ENCODE measurements around the gene RBKS. TPM values are rescaled to one million over a fixed set of nuclear protein-coding genes. Genes with fewer than 3 reads are reported as not detected.

The RBKS gene
- total RNA-seq, 1 donor from 2014 or later = 1.6 TPM

GRCh38 chr2:27906074-27906473 lies 15.9 kb upstream of the RBKS start:
- H3K4me2 ChIP-seq (ENCODE audit: low read length) = no peak overlapping the region
- H4K20me1 ChIP-seq (ENCODE audit: insufficient read depth, low read length) = no peaks in the 10 kb centered on the region
- Mint-ChIP-seq H3K9me3 (ENCODE audit: unreplicated experiment) (no peaks in the 10 kb centered on the region), H3K4me3 (ENCODE audit: unreplicated experiment) (no peak overlapping the region), H3K27me3 (ENCODE audit: low read depth, unreplicated experiment) (no peaks in the 10 kb centered on the region), H3K36me3 (ENCODE audit: low read depth, unreplicated experiment) (peaks cover 3% of the 10 kb centered on the region), H3K4me1 (ENCODE audit: low read depth, unreplicated experiment) (peaks cover 37% of the 10 kb centered on the region), H3K27ac (ENCODE audit: unreplicated experiment) (no peak overlapping the region)
- no peaks in the 10 kb centered on the region for H3K36me3 ChIP-seq (ENCODE audit: insufficient read depth, low read length)
- H2AFZ ChIP-seq (ENCODE audit: low read depth, low read length) = no peak overlapping the region
- H3K27me3 ChIP-seq (ENCODE audit: insufficient read depth, low read length) = no peaks in the 10 kb centered on the region
- no peak overlapping the region for H3K4me3 ChIP-seq (ENCODE audit: insufficient read depth, low read depth, low read length)
- FAIRE-seq (no peak), DNase-seq (ENCODE audit: low read depth) (no peak)
- H3K27ac ChIP-seq (ENCODE audit: low read depth, low read length) = no peak overlapping the region
- TF ChIP-seq CTCF (IDR thresholded peaks at IDR 0.05; ENCODE audit: insufficient read depth, low read depth, low read length) = no peak
- no peak for TF ChIP-seq EZH2 (IDR thresholded peaks at IDR 0.05; ENCODE audit: insufficient read depth, low read length)
- no peaks in the 10 kb centered on the region for H3K4me1 ChIP-seq (ENCODE audit: insufficient read depth, low read length)
- H3K9me3 ChIP-seq (ENCODE audit: insufficient read depth, low read depth, low read length) = no peaks in the 10 kb centered on the region
- H3K79me2 ChIP-seq (ENCODE audit: insufficient read depth, low read length) = no peaks in the 10 kb centered on the region
- no peak overlapping the region for H3K9ac ChIP-seq (ENCODE audit: low read length)

- no peak for TF ChIP-seq CTCF (IDR thresholded peaks at IDR 0.05; ENCODE audit: insufficient read depth, low read depth, low read length)
- no peak for TF ChIP-seq EZH2 (IDR thresholded peaks at IDR 0.05; ENCODE audit: insufficient read depth, low read length)
- Histone ChIP-seq H3K27ac (ENCODE audit: low read depth, low read length) (no peak overlapping the region), H3K9ac (ENCODE audit: low read length) (no peak overlapping the region), H3K27me3 (ENCODE audit: insufficient read depth, low read length) (no peaks in the 10 kb centered on the region), H3K4me1 (ENCODE audit: insufficient read depth, low read length) (no peaks in the 10 kb centered on the region), H3K79me2 (ENCODE audit: insufficient read depth, low read length) (no peaks in the 10 kb centered on the region), H3K9me3 (ENCODE audit: insufficient read depth, low read depth, low read length) (no peaks in the 10 kb centered on the region), H2AFZ (ENCODE audit: low read depth, low read length) (no peak overlapping the region), H4K20me1 (ENCODE audit: insufficient read depth, low read length) (no peaks in the 10 kb centered on the region), H3K36me3 (ENCODE audit: insufficient read depth, low read length) (no peaks in the 10 kb centered on the region), H3K4me3 (ENCODE audit: insufficient read depth, low read depth, low read length) (no peak overlapping the region), H3K4me2 (ENCODE audit: low read length) (no peak overlapping the region)
- peak overlapping the region; percentile 75 for H3K27ac Mint-ChIP-seq (ENCODE audit: unreplicated experiment)
- FAIRE-seq (no peak), DNase-seq (ENCODE audit: low read depth) (no peak)
- no peaks in the 10 kb centered on the region for H3K27me3 Mint-ChIP-seq (ENCODE audit: low read depth, unreplicated experiment)
- H3K4me3 Mint-ChIP-seq (ENCODE audit: unreplicated experiment) = no peak overlapping the region
- peaks cover 38% of the 10 kb centered on the region for H3K4me1 Mint-ChIP-seq (ENCODE audit: low read depth, unreplicated experiment)
- peaks cover 5% of the 10 kb centered on the region for H3K36me3 Mint-ChIP-seq (ENCODE audit: low read depth, unreplicated experiment)
- no peaks in the 10 kb centered on the region for H3K9me3 Mint-ChIP-seq (ENCODE audit: unreplicated experiment)
These were observed 14.1 kb upstream of the RBKS start for GRCh38 chr2:27904405-27904665.

GRCh38 chr2:27903649-27904404 lies 13.6 kb upstream of the RBKS start:
- Mint-ChIP-seq H3K4me3 (ENCODE audit: unreplicated experiment) (no peak overlapping the region), H3K27me3 (ENCODE audit: low read depth, unreplicated experiment) (no peaks in the 10 kb centered on the region), H3K9me3 (ENCODE audit: unreplicated experiment) (no peaks in the 10 kb centered on the region), H3K4me1 (ENCODE audit: low read depth, unreplicated experiment) (peaks cover 38% of the 10 kb centered on the region), H3K36me3 (ENCODE audit: low read depth, unreplicated experiment) (peaks cover 5% of the 10 kb centered on the region), H3K27ac (ENCODE audit: unreplicated experiment) (peak overlapping the region; percentile 75)
- H3K4me2 ChIP-seq (ENCODE audit: low read length) = no peak overlapping the region
- no peaks in the 10 kb centered on the region for H4K20me1 ChIP-seq (ENCODE audit: insufficient read depth, low read length)
- no peaks in the 10 kb centered on the region for H3K4me1 ChIP-seq (ENCODE audit: insufficient read depth, low read length)
- no peak overlapping the region for H3K4me3 ChIP-seq (ENCODE audit: insufficient read depth, low read depth, low read length)
- H3K27ac ChIP-seq (ENCODE audit: low read depth, low read length) = no peak overlapping the region
- H2AFZ ChIP-seq (ENCODE audit: low read depth, low read length) = no peak overlapping the region
- no peaks in the 10 kb centered on the region for H3K9me3 ChIP-seq (ENCODE audit: insufficient read depth, low read depth, low read length)
- no peaks in the 10 kb centered on the region for H3K79me2 ChIP-seq (ENCODE audit: insufficient read depth, low read length)
- DNase-seq (ENCODE audit: low read depth) (peak; percentile 77), FAIRE-seq (peak; percentile 54)
- TF ChIP-seq CTCF (IDR thresholded peaks at IDR 0.05; ENCODE audit: insufficient read depth, low read depth, low read length) (no peak), EZH2 (IDR thresholded peaks at IDR 0.05; ENCODE audit: insufficient read depth, low read length) (no peak)
- H3K9ac ChIP-seq (ENCODE audit: low read length) = no peak overlapping the region
- H3K27me3 ChIP-seq (ENCODE audit: insufficient read depth, low read length) = no peaks in the 10 kb centered on the region
- H3K36me3 ChIP-seq (ENCODE audit: insufficient read depth, low read length) = no peaks in the 10 kb centered on the region

Data from astrocyte (in vitro differentiated cells and primary cell).